CD4-positive, alpha-beta T cell treated with Interleukin-15 for 1 hour (primary cell): ENCODE results near the gene TRIP6.

ENCODE experiments used
- DNase-seq: peaks from one replicate; pipeline ENCODE4 v3.0.0-alpha.2; 2020

Gene TRIP6

DNA sequence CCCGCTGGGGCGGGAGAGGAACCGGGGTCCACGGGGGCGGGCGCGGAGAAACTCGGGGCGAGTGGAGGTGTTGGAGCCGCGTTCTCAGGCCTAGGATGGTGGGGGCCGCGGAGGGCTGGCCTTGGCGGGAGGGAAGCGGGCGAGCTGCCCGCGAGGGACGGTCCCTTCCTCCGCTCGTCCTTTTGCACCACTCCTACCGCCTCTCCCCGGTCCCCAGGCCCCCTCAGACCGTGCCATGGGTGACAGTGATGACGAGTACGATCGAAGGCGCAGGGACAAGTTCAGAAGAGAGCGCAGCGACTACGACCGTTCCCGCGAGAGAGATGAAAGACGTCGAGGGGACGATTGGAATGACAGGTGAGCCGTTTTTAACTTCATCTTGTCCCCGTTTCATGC lies 8.2 kb downstream of the TRIP6 start:
- no peak for DNase-seq

DNA sequence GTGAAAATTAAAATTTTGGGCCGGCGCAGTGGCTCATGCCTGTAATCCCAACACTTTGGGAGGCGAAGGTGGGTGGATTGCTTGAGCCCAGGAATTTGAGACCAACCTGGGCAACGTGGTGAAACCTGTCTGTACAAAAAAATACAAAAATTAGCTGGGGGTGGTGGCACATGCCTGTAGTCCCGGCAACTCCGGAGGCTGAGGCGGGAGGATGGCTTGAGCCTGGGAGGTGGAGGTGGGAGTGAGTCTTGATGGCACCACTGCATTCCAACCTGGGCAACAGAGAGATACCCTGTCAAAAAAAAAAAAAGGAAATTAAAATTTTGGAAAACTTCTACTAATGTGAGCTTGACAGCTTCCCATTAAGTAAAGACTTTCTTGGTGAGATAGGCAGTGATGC lies 10.8 kb downstream of the TRIP6 start:
- no peak for DNase-seq

DNA sequence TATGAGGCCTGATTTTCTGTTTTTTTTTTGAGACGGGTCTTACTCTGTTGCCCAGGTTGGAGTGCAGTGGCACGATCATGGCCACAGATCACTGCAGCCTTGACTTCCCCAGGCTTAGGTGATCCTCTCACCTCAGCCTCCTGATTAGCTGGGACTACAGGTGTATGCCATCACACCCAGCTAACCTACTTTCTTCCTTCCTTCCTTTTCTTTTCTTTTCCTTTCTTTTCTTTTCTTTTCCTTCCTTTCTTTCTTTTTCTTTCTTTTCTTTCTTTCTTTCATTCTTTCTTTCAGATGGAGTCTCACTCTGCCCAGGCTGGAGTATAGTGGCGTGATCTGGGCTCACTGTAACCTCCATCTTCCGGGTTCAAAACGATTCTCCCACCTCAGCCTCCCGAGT lies 11.5 kb downstream of the TRIP6 start:
- no peak for DNase-seq

DNA sequence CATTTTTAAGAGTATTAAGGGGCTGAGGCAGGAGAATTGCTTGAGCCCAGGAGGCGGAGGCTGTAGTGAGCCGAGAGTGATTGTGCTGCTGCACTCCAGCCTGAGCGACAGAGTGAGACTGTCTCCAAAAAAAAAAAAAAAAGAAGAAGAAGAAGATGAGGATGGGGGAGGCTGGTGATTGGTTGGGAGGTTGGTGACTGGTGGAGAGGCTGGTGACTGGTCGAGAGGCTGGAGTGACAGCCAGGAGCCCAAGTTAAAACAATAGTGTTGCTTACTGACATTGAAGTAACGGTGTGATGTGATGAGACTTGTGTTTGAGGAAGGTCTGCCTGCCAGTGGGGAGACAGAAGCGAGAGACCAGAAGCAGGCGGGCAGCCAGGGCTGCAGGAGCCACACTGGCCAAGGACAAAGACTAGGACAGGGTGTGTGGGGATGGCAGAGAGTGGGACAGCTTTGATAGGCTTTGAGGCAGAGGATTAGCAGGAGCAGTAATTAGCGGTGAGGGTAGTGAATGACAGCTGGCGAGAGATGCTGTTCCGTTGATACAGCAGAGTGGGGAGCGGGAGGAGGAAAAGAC lies 12.6 kb downstream of the TRIP6 start:
- DNase-seq: no peak

DNA sequence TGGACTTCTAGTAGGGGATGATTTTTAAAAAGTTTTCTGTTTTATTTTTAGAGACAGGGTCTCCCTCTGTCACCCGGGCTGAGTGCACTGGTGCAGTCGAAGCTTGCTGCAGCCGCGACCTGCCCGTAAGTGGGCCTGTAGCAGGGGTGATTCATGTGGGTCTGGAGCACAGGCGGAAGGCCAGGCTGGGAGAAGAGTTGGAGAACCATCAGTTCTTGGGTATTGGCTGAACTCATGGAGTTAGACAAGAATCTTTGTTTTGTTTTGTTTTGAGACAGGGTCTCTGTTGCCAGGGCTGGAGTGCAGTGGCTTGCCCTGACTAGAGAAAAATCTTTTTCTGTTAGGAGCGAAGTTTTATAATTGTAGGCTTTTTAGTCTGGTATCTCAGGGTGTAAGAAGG lies 13.5 kb downstream of the TRIP6 start:
- no peak for DNase-seq

DNA sequence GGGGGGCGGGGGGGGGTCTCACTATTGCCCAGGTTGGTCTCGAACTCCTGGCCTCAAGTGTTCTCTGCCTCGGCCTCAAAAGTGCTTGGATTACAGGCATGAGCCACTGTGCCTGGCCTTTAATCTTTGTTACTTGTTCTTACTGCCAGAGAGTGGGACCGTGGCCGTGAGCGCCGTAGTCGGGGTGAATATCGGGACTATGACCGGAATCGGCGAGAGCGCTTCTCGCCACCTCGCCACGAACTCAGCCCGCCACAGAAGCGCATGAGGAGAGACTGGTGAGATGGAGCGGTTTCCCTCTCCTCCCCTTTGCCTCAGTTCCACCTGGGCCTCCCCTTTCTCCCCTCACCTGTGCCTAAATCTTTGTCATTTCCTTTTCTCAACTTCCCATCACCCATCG lies 13.9 kb downstream of the TRIP6 start:
- no peak for DNase-seq

DNA sequence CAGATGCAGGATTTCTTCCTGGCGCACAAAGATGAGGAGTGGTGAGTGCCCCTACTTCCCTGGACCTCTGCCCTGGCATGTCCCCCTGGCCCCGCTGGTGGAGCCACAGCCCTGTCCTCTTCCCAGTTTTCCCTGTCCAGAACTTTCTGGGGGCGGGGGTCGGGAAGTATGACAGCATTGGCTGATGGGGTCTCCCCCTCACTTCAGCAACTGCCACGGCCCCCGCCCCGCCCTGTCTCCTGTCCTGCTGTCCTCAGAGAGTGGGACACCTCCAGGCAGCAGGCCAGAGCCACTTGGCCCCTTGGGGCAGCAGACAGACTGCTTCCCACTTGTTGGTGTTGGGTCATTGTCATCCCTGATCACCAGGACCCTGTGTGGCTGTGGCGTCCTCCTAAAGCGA lies 15.0 kb downstream of the TRIP6 start:
- no peak for DNase-seq

DNA sequence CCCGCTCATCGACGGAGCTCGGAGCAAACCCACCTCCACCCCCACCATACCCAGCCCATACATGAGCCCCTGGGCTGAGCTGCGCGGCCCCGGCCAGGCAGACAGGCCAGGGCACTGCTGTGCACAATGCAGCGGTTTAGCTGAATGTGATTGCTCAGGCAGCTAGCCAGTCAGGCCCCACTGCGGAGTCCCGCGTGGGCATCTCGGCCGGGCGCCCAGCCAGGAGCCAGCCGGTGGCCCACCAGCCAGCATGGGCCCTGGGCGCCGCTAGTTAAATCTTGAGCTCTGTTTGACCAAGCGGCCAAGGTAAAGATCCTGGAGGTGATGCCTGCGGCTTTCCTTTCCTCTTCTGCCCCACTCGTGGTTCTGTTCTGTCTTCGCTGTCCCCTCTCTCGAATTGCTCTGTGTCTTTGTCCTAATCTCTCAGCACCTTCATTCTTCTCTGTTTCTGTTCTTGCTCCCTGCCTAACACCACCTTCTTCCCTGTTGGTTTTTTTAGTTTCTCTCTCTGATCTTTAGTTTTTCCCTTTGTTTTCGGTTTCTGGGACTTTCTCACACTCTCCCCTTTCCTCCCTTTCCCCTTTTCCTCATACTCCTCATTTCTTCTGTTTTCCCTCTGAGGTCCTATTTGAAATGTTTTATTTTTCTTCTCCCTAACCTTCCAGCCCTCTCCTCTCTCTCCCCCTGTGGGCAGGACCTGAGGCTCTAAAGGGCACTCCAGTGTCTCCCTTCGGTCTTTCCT lies 15.8 kb downstream of the TRIP6 start:
- DNase-seq: no peak

DNA sequence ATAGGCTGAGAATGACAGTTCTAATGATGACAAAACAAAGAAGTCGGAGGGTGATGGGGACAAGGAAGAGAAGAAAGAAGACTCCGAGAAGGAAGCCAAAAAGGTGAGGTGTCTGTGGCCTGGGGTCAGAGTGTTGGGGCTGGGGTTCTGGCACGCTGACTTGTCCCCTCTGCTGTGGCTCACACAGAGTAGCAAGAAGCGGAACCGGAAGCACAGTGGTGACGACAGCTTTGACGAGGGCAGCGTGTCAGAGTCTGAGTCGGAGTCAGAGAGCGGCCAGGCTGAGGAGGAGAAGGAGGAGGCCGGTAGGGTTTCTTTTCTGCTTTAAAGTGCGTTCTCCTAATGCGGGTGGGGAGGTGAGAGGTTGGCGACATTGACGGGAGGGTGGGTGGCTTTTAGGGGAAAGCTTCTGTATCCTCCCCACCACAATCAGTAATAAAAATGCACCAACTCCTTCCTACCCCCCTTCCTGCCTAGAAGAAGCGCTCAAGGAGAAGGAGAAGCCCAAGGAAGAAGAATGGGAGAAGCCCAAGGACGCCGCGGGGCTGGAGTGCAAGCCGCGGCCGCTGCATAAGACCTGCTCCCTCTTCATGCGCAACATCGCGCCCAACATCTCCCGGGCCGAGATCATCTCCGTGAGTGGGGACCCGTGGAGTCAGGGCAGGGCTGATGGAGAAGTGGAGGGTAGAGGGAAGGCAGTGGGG lies 17.7 kb downstream of the TRIP6 start:
- peak; percentile 67 for DNase-seq

DNA sequence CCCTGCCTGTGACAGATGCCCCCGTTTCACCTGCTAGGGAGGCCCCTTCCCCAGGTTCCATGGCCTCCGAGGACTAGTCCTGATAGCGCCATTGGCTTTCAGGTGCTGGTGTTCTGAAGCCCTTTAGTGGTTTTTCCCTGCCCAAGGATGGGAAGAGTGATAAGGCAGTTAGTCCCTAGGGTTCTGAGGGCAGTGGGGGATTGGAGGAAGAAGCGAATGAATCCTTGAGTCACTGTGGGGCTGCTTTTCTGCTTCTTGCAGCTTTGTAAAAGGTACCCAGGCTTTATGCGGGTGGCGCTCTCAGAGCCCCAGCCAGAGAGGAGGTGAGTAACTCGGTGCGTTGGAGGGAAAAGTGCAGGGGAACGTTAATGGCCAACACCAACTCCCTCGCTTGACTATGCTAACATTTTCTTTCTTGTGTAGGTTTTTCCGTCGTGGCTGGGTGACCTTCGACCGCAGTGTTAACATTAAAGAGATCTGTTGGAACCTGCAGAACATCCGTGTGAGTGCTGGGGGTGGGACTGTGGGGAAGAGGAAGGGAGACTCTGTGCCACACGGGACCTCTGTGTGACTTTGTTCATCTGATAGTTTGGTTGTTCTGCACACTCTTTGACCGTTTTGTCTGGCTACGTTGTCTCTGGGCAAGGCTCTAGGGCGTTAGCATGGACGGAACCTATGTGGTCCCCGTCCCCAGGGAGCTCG lies 18.4 kb downstream of the TRIP6 start:
- no peak for DNase-seq

DNA sequence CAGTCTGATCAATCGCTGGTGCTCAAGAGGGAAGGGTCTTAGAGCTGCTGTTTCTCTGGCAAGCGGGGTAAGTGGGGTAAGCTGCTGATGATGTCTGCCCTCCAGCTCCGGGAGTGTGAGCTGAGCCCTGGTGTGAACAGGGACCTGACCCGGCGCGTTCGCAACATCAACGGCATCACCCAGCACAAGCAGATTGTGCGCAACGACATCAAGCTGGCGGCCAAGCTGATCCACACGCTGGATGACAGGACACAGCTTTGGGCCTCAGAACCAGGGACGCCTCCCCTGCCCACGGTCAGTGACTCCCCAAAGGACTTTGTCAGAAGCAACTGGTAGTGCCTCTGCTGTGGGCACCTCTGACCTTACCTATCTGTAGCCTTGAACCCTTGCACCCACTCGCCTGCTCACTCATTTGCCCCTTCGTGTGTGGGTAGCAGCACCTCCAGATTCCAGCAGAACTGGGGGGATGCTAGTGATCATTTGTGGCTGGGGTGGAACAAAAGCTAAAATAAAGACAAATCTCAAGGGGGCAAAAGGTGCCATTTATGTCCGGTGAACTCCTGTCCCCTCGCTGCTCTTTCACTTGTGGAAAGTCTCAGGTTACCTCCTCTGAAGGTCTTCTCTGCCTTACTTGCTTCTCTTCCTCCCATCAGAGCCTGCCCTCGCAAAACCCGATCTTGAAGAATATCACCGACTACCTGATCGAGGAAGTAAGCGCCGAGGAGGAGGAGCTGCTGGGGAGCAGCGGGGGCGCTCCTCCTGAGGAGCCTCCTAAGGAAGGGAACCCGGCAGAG lies 19.2 kb downstream of the TRIP6 start:
- DNase-seq: no peak

DNA sequence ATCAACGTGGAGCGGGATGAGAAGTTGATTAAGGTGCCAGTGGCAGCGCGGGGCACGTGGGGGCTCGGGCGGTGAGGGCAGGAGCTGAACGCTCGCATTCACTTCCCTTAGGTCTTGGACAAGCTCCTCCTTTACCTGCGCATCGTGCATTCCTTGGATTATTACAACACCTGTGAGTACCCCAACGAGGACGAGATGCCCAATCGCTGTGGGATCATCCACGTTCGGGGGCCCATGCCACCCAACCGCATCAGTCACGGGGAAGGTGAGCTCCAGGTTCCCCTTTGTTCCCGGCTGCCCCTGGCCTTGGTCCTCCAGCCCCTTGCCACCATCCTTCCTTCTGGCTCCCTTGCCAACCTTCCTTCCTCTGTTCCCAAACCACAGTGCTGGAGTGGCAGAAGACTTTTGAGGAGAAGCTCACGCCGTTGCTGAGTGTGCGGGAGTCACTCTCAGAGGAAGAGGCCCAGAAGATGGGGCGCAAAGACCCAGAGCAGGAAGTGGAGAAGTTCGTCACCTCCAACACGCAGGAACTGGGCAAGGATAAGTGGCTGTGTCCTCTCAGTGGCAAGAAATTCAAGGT lies 19.8 kb downstream of the TRIP6 start:
- no peak for DNase-seq

DNA sequence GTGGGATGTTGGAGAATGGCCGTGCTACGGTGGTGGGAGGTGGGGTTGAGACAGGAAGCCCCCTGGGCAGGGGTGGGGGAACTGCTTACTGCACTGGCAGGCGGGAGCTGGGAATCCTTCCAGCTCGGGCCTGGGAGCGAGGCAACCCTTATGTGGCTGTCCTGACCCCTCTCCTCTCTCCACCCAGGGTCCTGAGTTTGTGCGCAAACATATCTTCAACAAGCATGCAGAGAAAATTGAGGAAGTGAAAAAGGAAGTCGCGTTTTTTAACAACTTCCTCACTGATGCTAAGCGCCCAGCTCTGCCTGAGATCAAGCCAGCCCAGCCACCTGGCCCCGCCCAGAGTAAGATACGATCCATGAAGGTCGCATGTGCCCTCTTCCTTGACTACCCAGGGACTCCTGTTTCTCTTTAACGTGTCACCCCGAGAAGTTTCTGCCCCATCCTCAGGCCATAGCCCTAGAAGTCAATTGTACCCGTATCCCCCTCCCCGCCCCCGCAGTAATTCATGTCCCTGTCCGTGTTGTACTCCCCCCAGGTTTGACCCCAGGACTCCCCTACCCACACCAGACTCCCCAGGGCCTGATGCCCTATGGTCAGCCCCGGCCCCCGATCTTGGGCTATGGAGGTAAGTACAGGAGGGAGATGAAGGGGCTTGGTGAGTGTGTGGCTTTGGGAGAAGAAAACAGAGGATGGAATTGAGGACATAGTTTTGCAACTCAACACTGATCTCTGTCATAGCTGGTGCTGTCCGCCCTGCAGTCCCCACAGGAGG lies 20.5 kb downstream of the TRIP6 start:
- peak; percentile 78 for DNase-seq

DNA sequence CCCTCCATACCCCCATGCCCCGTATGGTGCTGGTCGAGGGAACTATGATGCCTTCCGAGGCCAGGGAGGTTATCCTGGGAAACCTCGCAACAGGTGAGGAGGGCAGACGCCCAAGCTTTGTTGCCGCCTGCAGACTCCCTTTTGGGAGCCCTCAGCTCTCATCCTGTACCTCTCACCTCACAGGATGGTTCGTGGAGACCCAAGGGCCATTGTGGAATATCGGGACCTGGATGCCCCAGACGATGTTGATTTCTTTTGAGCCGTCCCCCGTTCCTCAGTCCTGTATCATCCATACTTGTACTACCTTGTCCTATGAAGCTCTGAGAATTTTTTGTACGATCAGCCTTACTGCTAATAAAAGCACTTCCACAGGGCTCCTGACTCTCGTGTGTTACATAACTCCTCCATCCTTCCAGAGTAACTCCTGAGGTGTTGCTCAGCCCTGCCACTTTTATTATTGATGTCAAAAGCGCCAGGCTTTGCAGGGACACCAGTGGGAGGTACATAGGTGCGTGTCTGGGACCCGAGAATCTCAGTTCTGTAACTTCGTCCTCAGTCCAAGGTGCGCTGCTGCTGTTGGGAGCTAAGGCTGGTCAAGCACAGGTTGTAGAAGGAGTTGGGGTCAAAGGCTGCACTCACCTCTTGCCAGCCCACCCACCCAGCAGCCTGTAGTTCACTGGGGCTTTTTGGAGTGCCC lies 21.3 kb downstream of the TRIP6 start:
- no peak for DNase-seq

DNA sequence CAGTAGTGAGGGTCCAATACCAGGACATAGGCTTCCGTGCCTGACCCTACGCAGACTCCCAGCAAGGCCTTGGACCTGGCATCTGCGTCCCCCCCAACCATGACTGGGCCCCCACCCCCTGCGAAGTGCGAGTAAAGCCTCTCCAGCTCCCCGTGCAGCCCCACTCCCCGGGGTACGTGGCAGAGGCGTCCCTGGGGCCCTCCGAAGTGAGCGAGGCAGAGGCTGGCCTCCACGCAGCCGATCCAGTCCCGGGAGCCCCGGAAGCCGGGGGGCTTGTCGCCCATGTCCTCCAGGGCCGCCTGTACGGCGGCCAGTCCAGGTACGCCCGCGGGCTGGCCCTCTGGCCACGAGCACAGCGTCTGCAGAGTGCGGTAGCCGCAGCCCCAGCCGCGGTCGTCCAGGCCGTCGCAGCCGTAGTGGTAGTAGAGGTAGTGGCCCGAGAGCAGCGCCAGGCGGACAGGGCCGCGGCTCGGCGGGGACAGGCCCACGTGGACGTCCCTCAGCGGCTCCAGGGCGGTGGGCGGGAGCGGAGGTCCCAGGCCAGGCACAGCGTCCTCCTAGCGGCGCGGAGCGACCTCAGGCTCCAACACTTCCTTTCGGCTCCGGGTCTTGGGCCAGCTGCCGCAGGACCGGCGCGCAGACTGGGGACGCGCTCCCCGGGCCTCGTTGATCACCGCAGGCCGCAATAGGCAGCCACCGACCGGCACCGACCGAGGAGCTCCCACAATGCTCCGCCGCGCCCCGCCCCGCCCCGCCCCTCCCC lies 22.0 kb downstream of the TRIP6 start, which contains the start of gene UFSP1:
Gene UFSP1, minus strand, starts transcription at position 728 of the 763 bp plus-strand sequence. Its CDS starts 444 bp downstream, at position 284.
- DNase-seq: no peak

DNA sequence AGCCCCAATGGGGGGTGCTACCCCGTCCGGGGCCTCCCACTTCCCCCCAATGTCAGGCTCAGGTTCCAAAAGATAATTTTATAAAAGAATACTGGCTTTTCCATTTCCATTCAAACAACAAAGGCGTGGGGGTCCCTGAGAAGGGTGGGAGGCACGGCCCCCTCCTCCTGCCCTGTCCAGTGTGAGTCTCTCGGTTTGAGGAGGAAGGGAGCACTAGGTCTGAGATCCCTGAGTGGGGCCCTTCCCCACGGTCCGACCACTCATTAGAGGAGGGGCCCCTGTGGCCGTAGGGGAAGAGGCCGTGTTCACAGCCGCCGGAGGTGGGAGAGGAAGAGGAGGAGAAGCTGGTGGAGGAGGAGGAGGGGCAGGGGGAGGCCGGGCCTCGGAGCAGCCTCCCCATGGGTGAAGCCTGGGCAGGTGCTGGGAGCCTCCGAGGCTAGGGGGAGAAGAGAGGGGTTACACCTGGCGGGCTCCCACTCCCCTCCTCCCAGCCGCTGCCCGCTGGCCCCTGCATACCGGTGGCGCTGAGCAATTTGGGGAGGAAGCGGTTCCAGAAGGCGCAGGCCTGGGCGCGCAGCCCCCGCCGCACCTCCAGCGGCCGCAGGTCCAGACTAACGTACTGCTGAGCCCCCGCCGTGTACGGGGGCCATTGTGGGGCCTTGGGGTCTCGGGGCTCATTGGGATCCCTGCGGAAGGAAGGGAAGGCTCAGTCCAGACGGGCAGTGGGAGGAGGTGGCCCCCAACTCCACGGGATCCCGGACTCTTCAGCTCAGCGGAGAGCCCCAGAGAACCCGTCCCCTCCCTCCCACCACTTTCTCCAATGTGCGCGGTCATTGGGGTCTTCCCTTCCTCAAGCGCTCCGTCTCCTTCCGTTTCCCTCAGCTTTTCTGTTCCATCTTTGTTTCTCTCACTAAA lies 23.7 kb downstream of the TRIP6 start:
- DNase-seq: no peak

DNA sequence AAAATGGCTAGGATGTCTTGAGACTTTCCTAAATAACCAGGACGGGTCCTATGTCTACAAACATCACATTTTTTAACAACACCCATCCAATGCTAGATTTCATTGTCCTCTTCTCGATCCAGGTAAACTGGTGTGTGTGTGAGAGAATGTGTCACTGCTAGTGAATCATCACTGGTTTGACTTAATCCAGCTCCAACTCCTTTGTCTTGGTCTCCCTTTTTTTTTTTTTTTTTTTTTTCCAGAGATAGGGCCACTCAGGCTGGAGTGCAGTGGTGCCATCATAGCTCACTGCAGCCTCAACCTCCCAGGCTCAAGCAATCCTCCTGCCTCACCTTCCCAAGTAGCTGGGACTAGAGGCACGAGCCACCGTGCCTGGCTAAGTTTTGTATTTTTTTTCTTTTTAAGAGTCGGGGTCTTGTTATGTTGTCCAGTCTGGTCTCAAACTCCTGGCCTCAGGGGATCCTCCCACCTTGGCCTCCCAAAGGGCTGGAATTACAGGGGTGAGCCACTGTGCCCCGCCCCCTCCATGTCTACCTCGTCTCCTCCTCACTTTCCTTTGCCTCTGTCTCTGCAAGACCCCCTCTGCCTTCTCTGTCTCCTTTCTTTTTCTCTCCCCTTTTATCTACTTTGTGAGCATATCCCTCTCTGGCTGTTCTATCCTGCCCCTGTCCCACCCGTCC lies 24.5 kb downstream of the TRIP6 start:
- DNase-seq: no peak
